GM12878 (cell line): Measurements from ENCODE around the gene SLC5A2. TPM values are rescaled to one million over a fixed set of nuclear protein-coding genes. Genes with fewer than 3 reads are reported as not detected.

Source experiments
- DPF2 ChIP-seq: fragments of 450-650 bp; IDR thresholded peaks from 2 replicates; pipeline ENCODE4 v1.6.1; 2017; ENCODE audit warnings: mild to moderate bottlenecking
- HDGF ChIP-seq: fragments of 450-650 bp; IDR thresholded peaks from 2 replicates; pipeline ENCODE4 v1.6.1; 2016; ENCODE audit warnings: antibody characterized with exemption
- NFYA ChIP-seq: IDR thresholded peaks from 2 replicates; pipeline ENCODE4 v1.6.1; 2011; ENCODE audit warnings: low read depth, mild to moderate bottlenecking, low read length, improper control_type of control experiment, borderline replicate concordance
- RUNX3 ChIP-seq: IDR thresholded peaks from 2 replicates; pipeline ENCODE4 v1.6.1; 2012; ENCODE audit warnings: low read length, inconsistent platforms
- SIN3A ChIP-seq: IDR thresholded peaks from 2 replicates; pipeline ENCODE4 v1.6.1; 2012; ENCODE audit warnings: low read depth, low read length, improper control_type of control experiment
- SPI1 ChIP-seq: IDR thresholded peaks from 2 replicates; pipeline ENCODE4 v1.6.1; 2011; ENCODE audit warnings: low read depth, mild to moderate bottlenecking, low read length, moderate library complexity, borderline replicate concordance; ENCODE audit not compliant: insufficient read depth
- TARDBP ChIP-seq: IDR thresholded peaks from 2 replicates; pipeline ENCODE4 v1.6.1; 2016; ENCODE audit warnings: borderline replicate concordance
- TCF7 ChIP-seq: IDR thresholded peaks from 2 replicates; pipeline ENCODE4 v1.6.1; 2014; ENCODE audit warnings: antibody characterized with exemption, borderline replicate concordance
- ZNF207 ChIP-seq: fragments of 450-650 bp; IDR thresholded peaks from 2 replicates; pipeline ENCODE4 v1.6.1; 2014; ENCODE audit warnings: antibody characterized with exemption, mild to moderate bottlenecking, borderline replicate concordance
- ZNF384 ChIP-seq: IDR thresholded peaks from 2 replicates; pipeline ENCODE4 v1.6.1; 2012; ENCODE audit warnings: low read depth, mild to moderate bottlenecking, low read length, improper control_type of control experiment, borderline replicate concordance
- polyA plus RNA-seq, 11 experiments: library from polyadenylated mRNA; depleted of rRNA in 4 of 11; unstranded in 6 of 11; stranded (reverse) in 5 of 11; fragments of >200 nt; fragmentation: Nextera tagmentation in 4 of 11; fragmentation: Illumina TruSeq in 1 of 11; extraction: Ambion mirVana in 4 of 11; extraction: Trizol in 1 of 11; gene quantifications; 1 replicate in 1 of 11; 2 replicates in 10 of 11; pipeline versions ENCODE4 v1.2.1 to v1.2.3, GENCODE V29; 2011 to 2016; ENCODE audit warnings: inconsistent platforms in 2 of 11, missing spikeins in 2 of 11, low read depth in 1 of 11
- total RNA-seq, 4 experiments: library from RNA; depleted of rRNA in 3 of 4; stranded (reverse); fragments of >200 nt in 3 of 4; fragmentation: Illumina TruSeq in 1 of 4; extraction: Trizol in 1 of 4; gene quantifications; 2 replicates each; pipeline versions ENCODE4 v1.2.1 to v1.2.3, GENCODE V29; 2013 to 2021
- TF ChIP-seq, protein P1 (sequence below), 3 experiments: IDR thresholded peaks in 2 of 3; conservative IDR thresholded peaks in 1 of 3; 2 replicates each; pipeline ENCODE4 v1.5.1; 2011; ENCODE audit warnings: low read depth in 3 of 3, low read length in 3 of 3, mild to moderate bottlenecking in 3 of 3, control low read depth in 2 of 3, moderate library complexity in 2 of 3, inconsistent platforms in 1 of 3, mixed read lengths in 1 of 3; ENCODE audit not compliant: control insufficient read depth in 2 of 3, insufficient read depth in 1 of 3; ENCODE audit errors: extremely low read depth in 1 of 3
- TF ChIP-seq, protein P2 (sequence below): IDR thresholded peaks from 2 replicates; pipeline ENCODE4 v1.6.1; 2011; ENCODE audit warnings: borderline replicate concordance, low read depth, mild to moderate bottlenecking, moderate library complexity, mixed read lengths, low read length; ENCODE audit not compliant: insufficient read depth; ENCODE audit errors: extremely low read length

SLC5A2 gene
- total and polyA plus RNA-seq, 10 of the 15 experiments (the other 5 are each of a cell fraction or from before 2014, with no cell fraction given): 3.6 to 4.8 (median 4.4) TPM; not detected in 6

DNA sequence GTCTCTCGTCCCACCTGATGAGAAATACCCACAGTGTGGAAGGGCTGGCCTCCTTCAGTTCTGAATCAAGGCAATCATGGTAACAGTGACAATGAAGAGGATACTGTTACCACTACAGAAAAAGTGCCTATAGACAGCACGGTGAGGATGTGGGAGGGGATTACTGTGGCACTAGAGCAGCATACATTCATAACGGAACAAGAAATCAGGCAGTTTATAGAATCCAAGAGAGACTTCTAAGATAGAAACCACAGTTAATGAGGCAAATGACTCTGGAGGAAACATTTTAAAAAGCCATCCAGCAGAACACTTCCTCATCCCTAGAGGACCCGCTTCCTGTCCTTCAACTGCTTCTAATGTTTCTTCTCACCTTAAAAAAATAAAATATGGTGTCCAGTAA, 22.6 kb downstream of the SLC5A2 start (continued):
- TF ChIP-seq DPF2 (peak; percentile 60), ZNF207 (no peak), ZNF384 (no peak), SIN3A (no peak), HDGF (no peak), RUNX3 (peak; percentile 90), NFYA (no peak), TCF7 (no peak), TARDBP (no peak), SPI1 (peak; percentile 65; the same call in 1 of the 2 replicates)
- TF ChIP-seq, protein P1, sequence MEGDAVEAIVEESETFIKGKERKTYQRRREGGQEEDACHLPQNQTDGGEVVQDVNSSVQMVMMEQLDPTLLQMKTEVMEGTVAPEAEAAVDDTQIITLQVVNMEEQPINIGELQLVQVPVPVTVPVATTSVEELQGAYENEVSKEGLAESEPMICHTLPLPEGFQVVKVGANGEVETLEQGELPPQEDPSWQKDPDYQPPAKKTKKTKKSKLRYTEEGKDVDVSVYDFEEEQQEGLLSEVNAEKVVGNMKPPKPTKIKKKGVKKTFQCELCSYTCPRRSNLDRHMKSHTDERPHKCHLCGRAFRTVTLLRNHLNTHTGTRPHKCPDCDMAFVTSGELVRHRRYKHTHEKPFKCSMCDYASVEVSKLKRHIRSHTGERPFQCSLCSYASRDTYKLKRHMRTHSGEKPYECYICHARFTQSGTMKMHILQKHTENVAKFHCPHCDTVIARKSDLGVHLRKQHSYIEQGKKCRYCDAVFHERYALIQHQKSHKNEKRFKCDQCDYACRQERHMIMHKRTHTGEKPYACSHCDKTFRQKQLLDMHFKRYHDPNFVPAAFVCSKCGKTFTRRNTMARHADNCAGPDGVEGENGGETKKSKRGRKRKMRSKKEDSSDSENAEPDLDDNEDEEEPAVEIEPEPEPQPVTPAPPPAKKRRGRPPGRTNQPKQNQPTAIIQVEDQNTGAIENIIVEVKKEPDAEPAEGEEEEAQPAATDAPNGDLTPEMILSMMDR (IDR thresholded peaks at IDR 0.05 in 2 of 3, conservative IDR thresholded peaks at IDR 0.05 in 1 of 3; ENCODE audit: control insufficient read depth in 2 of 3, extremely low read depth in 1 of 3, insufficient read depth in 1 of 3, low read depth in 3 of 3, low read length in 3 of 3): no peak
- TF ChIP-seq, protein P2, sequence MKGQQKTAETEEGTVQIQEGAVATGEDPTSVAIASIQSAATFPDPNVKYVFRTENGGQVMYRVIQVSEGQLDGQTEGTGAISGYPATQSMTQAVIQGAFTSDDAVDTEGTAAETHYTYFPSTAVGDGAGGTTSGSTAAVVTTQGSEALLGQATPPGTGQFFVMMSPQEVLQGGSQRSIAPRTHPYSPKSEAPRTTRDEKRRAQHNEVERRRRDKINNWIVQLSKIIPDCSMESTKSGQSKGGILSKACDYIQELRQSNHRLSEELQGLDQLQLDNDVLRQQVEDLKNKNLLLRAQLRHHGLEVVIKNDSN: no peak
- TF ChIP-seq, all 136 proteins: peak for 25
